Measurements from ENCODE around the gene FBXO4.

GRCh38 chr5:41882765-41883164 lies 42.3 kb upstream of the FBXO4 start:
- TF ChIP-seq, protein P1, sequence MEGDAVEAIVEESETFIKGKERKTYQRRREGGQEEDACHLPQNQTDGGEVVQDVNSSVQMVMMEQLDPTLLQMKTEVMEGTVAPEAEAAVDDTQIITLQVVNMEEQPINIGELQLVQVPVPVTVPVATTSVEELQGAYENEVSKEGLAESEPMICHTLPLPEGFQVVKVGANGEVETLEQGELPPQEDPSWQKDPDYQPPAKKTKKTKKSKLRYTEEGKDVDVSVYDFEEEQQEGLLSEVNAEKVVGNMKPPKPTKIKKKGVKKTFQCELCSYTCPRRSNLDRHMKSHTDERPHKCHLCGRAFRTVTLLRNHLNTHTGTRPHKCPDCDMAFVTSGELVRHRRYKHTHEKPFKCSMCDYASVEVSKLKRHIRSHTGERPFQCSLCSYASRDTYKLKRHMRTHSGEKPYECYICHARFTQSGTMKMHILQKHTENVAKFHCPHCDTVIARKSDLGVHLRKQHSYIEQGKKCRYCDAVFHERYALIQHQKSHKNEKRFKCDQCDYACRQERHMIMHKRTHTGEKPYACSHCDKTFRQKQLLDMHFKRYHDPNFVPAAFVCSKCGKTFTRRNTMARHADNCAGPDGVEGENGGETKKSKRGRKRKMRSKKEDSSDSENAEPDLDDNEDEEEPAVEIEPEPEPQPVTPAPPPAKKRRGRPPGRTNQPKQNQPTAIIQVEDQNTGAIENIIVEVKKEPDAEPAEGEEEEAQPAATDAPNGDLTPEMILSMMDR (IDR thresholded peaks at IDR 0.05): no peak
- TF ChIP-seq EZH2 (IDR thresholded peaks at IDR 0.05; ENCODE audit: borderline replicate concordance, insufficient read depth, low read depth, low read length, poor library complexity, severe bottlenecking): no peak
